ENCODE data around the gene CD22.

DNA sequence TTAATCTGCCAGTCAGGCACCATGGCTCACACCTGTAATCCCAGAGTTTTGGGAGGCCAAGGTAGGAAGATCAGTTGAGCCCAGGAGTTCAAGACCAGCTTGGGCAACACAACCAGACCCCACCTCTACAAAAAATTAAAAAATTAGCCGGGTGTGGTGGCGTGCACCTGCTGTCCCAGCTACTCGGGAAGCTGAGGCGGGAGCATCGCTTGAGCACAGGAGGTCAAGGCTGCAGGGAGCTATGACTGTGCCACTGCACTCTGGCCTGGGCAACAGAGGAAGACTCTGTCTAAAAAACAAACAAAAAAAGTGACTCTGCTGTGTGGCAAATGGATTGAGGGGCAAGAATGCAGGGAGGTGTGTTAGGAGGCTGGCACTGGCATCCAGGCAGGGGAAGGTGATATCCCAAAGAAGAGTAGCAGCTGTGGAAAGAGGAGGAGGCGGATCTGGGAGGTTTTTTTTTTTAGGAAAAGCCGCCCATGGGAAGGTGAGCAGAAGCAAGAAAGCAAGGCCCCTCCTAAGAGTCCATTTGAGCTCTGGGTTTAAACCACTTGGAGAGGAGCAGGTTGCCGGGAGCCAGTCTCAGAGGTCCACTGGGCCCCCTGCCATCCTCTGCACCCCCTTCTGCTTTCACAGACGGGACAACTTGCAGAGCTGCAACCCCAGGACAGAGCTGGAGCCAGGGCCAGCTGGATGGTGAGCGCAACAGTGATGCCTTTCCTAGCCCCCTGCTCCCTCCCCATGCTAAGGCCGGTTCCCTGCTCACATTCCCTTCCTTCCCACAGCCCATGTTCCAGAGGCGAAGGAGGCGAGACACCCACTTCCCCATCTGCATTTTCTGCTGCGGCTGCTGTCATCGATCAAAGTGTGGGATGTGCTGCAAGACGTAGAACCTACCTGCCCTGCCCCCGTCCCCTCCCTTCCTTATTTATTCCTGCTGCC, 44.6 kb upstream of the CD22 start:
- TF ChIP-seq, protein P1, sequence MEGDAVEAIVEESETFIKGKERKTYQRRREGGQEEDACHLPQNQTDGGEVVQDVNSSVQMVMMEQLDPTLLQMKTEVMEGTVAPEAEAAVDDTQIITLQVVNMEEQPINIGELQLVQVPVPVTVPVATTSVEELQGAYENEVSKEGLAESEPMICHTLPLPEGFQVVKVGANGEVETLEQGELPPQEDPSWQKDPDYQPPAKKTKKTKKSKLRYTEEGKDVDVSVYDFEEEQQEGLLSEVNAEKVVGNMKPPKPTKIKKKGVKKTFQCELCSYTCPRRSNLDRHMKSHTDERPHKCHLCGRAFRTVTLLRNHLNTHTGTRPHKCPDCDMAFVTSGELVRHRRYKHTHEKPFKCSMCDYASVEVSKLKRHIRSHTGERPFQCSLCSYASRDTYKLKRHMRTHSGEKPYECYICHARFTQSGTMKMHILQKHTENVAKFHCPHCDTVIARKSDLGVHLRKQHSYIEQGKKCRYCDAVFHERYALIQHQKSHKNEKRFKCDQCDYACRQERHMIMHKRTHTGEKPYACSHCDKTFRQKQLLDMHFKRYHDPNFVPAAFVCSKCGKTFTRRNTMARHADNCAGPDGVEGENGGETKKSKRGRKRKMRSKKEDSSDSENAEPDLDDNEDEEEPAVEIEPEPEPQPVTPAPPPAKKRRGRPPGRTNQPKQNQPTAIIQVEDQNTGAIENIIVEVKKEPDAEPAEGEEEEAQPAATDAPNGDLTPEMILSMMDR (IDR thresholded peaks at IDR 0.05; ENCODE audit: low read depth, low read length, poor library complexity, severe bottlenecking), result no peak
- no peak for TF ChIP-seq EZH2phosphoT487 (IDR thresholded peaks at IDR 0.05; ENCODE audit: borderline replicate concordance, low read length)

Data from DOHH2 (cell line).